K562 (cell line): ENCODE results near the gene SMG9. TPM values are rescaled to one million over a fixed set of nuclear protein-coding genes. Genes with fewer than 3 reads are reported as not detected.

Experiments used
- ATAC-seq: fragments of 200-7000 bp; cut with Tn5 transposase; 3 replicates; pipeline ENCODE4 v1.9.1; 2020; ENCODE audit warnings: moderate library complexity
- BruUV-seq: library from RNA; stranded (reverse); fragments of 400-500 nt; replicated peaks from 2 replicates; lab custom pipeline; 2021; lab: Mats Ljungman, UMichigan
- CTCF ChIA-PET: fragments of 300-600 bp; formaldehyde crosslinking; extraction: SDS; loops from one replicate; lab custom pipeline; 2021; ENCODE audit warnings: low intra/inter-chr PET ratio; lab: Yijun Ruan, JAX
- POLR2A ChIA-PET: fragments of 300-600, 350-650 bp; sonication (Branson Sonifier 250); formaldehyde crosslinking; extraction: SDS; loops from one replicate; lab custom pipeline; 2021; ENCODE audit warnings: antibody characterized with exemption, inconsistent platforms; lab: Yijun Ruan, JAX
- DNase-seq, 4 experiments: peaks; one replicate each; pipeline versions ENCODE4 v3.0.0 to v3.0.0-alpha.2; 2011 to 2018; ENCODE audit warnings: low spot score in 3 of 4, mixed read lengths in 3 of 4; ENCODE audit errors: extremely low read depth in 1 of 4
- FAIRE-seq: peaks from 2 replicates; lab custom pipeline; 2011; peaks lifted over from hg19 to GRCh38; lab: Jason Lieb, UNC
- H2AFZ ChIP-seq: 2 replicates; pipeline ENCODE4 v1.6.0; 2011; ENCODE audit warnings: low read depth, low read length, control low read depth, inconsistent platforms
- H3K27ac ChIP-seq: fragments of 200-600 bp; 3 replicates; pipeline ENCODE4 v1.8.0; 2011; ENCODE audit warnings: low read depth, mild to moderate bottlenecking, control low read depth, inconsistent platforms, low read length, moderate library complexity, mixed read lengths; ENCODE audit errors: extremely low read depth
- H3K27me3 ChIP-seq, 2 experiments: fragments of 300-600 bp in 1 of 2; 2 replicates in 1 of 2; 3 replicates in 1 of 2; pipeline versions ENCODE4 v1.6.0 to v1.8.0; 2011; ENCODE audit warnings: inconsistent platforms in 2 of 2, low read length in 2 of 2, mild to moderate bottlenecking in 1 of 2, mixed read lengths in 1 of 2, moderate library complexity in 1 of 2; ENCODE audit not compliant: control insufficient read depth in 2 of 2, insufficient read depth in 2 of 2
- H3K36me3 ChIP-seq: fragments of 300-600 bp; 3 replicates; pipeline ENCODE4 v1.8.0; 2011; ENCODE audit warnings: mild to moderate bottlenecking, low read length, inconsistent platforms; ENCODE audit not compliant: control insufficient read depth, insufficient read depth
- H3K4me1 ChIP-seq, 2 experiments: fragments of 200-600 bp in 1 of 2; replicated peaks in 1 of 2; 2 replicates in 1 of 2; 3 replicates in 1 of 2; pipeline versions ENCODE4 v1.5.1 to v1.8.0; 2011; ENCODE audit warnings: inconsistent platforms in 2 of 2, low read length in 2 of 2, mild to moderate bottlenecking in 1 of 2, mixed read lengths in 1 of 2, moderate library complexity in 1 of 2; ENCODE audit not compliant: control insufficient read depth in 2 of 2, insufficient read depth in 2 of 2
- H3K4me2 ChIP-seq: 2 replicates; pipeline ENCODE4 v1.6.1; 2011; ENCODE audit warnings: low read length, control low read depth, inconsistent platforms, mixed read lengths; ENCODE audit not compliant: insufficient read depth
- H3K4me3 ChIP-seq: fragments of 200-600 bp; sonication (generic), shearing (Covaris generic); 2 replicates; pipeline ENCODE4 v1.5.1; 2016; ENCODE audit warnings: control low read depth, inconsistent platforms
- H3K79me2 ChIP-seq: fragments of 200-600 bp; 3 replicates; pipeline ENCODE4 v1.8.0; 2011; ENCODE audit warnings: low read length, inconsistent platforms; ENCODE audit not compliant: control insufficient read depth, insufficient read depth
- H3K9ac ChIP-seq, 2 experiments: 2 replicates each; pipeline versions ENCODE4 v1.6.0 to v1.6.1; 2011; ENCODE audit warnings: low read depth in 2 of 2, low read length in 2 of 2, control low read depth in 1 of 2, inconsistent platforms in 1 of 2, mild to moderate bottlenecking in 1 of 2, mixed read lengths in 1 of 2; ENCODE audit not compliant: insufficient read depth in 1 of 2
- H3K9me1 ChIP-seq: one replicate; pipeline ENCODE4 v1.6.0; 2011; ENCODE audit warnings: inconsistent platforms, mild to moderate bottlenecking, low read length, moderate library complexity; ENCODE audit not compliant: control insufficient read depth, insufficient read depth
- H3K9me3 ChIP-seq: replicated peaks from 2 replicates; pipeline ENCODE4 v1.5.1; 2011; ENCODE audit warnings: low read depth, low read length, inconsistent platforms; ENCODE audit not compliant: control insufficient read depth, insufficient read depth
- H4K20me1 ChIP-seq: replicated peaks from 2 replicates; pipeline ENCODE4 v1.6.1; 2011; ENCODE audit warnings: low read length, inconsistent platforms, mixed read lengths; ENCODE audit not compliant: control insufficient read depth, insufficient read depth
- BCLAF1 ChIP-seq, 2 experiments: fragments of 450-650 bp in 1 of 2; IDR thresholded peaks; 2 replicates each; pipeline ENCODE4 v1.6.1; 2011 to 2017; ENCODE audit warnings: low read depth in 2 of 2, antibody characterized with exemption in 1 of 2, borderline replicate concordance in 1 of 2, low read length in 1 of 2, mild to moderate bottlenecking in 1 of 2, mixed read lengths in 1 of 2; ENCODE audit not compliant: control insufficient read depth in 1 of 2
- CHD1 ChIP-seq: fragments of 200-600 bp; sonication (generic); IDR thresholded peaks from one replicate; pipeline ENCODE4 v1.6.1; 2012; ENCODE audit warnings: mild to moderate bottlenecking, moderate library complexity, low read length, inconsistent platforms
- CREB1 ChIP-seq, 2 experiments: sonication (generic) in 1 of 2; formaldehyde crosslinking in 1 of 2; IDR thresholded peaks; 2 replicates each; pipeline versions ENCODE4 v1.6.1 to v1.8.0; 2012 to 2022; ENCODE audit warnings: inconsistent platforms in 1 of 2, mild to moderate bottlenecking in 1 of 2, missing genetic modification reagents in 1 of 2, moderate library complexity in 1 of 2
- ESRRA ChIP-seq: fragments of 450-650 bp; IDR thresholded peaks from 2 replicates; pipeline ENCODE4 v1.6.1; 2014; ENCODE audit warnings: low read depth, mild to moderate bottlenecking, moderate library complexity, borderline replicate concordance
- GABPB2 ChIP-seq: fragments of 250-450 bp; sonication (Bioruptor Pico); conservative IDR thresholded peaks from 2 replicates; pipeline ENCODE4 v1.5.1; 2021; ENCODE audit warnings: mild to moderate bottlenecking
- HDAC1 ChIP-seq, 2 experiments: fragments of 450-650 bp; IDR thresholded peaks; 2 replicates each; pipeline ENCODE4 v1.6.1; 2016 to 2017; ENCODE audit warnings: inconsistent platforms in 1 of 2, mild to moderate bottlenecking in 1 of 2, moderate library complexity in 1 of 2
- MCM3 ChIP-seq: fragments of 450-650 bp; IDR thresholded peaks from 2 replicates; pipeline ENCODE4 v1.6.1; 2016
- MIER1 ChIP-seq: fragments of 450-650 bp; IDR thresholded peaks from 2 replicates; pipeline ENCODE4 v1.6.1; 2016; ENCODE audit warnings: antibody characterized with exemption, mild to moderate bottlenecking, low read depth
- NR2F6 ChIP-seq: fragments of 450-650 bp; formaldehyde crosslinking; IDR thresholded peaks from 2 replicates; pipeline ENCODE4 v1.4.0; 2020; ENCODE audit warnings: mild to moderate bottlenecking
- TCF7L2 ChIP-seq: fragments of 150-350 bp; IDR thresholded peaks from 2 replicates; pipeline ENCODE4 v1.6.1; 2016; ENCODE audit warnings: low read depth, mild to moderate bottlenecking, low read length, moderate library complexity
- WGBS: fragments of 100-300 bp; shearing (Covaris generic); methylation state at CpG from one replicate; pipeline ENCODE4 v1.1.6; 2016; ENCODE audit warnings: low coverage, mixed read lengths; ENCODE audit not compliant: insufficient coverage; ENCODE audit errors: missing lambda C conversion rate; 5-methylcytosine and 5-hydroxymethylcytosine counted together
- in situ Hi-C: fragments of 300-500 bp; cut with MboI; formaldehyde crosslinking; loops from 4 replicates; pipeline ENCODE4 v1.15.0; 2018; ENCODE audit warnings: inconsistent platforms, mixed read lengths
- intact Hi-C: fragments of 100-400 bp; cut with micrococcal nuclease; formaldehyde crosslinking; loops from 2 replicates; pipeline ENCODE4 v1.14.2; 2022
- polyA plus RNA-seq, 8 experiments: library from polyadenylated mRNA; depleted of rRNA in 4 of 8; stranded (reverse) in 5 of 8; unstranded in 3 of 8; fragments of >200 nt; fragmentation: Nextera tagmentation in 2 of 8; fragmentation: Illumina TruSeq in 1 of 8; extraction: Ambion mirVana in 2 of 8; extraction: Trizol in 1 of 8; gene quantifications; 2 replicates each; pipeline versions ENCODE4 v1.2.1 to v1.2.3, GENCODE V29; 2011 to 2014; ENCODE audit warnings: inconsistent platforms in 1 of 8, missing spikeins in 1 of 8
- total RNA-seq, 7 experiments: library from RNA; depleted of rRNA in 6 of 7; stranded (reverse); fragments of >200 nt in 6 of 7; fragmentation: Illumina TruSeq in 2 of 7; extraction: Trizol in 2 of 7; gene quantifications; 2 replicates each; pipeline versions ENCODE4 v1.2.1 to v1.2.3, GENCODE V29; 2011 to 2021; ENCODE audit warnings: low replicate concordance in 1 of 7
- TF ChIP-seq, protein P1 (sequence below): sonication (generic); formaldehyde crosslinking; IDR thresholded peaks from 2 replicates; pipeline ENCODE4 v1.4.0; 2020; ENCODE audit warnings: mild to moderate bottlenecking, missing genetic modification reagents

The SMG9 gene
- total and polyA plus RNA-seq, 9 of the 15 experiments (the other 6 are each of a cell fraction or from before 2014, with no cell fraction given): 1.7 to 79.7 (median 40.2) TPM

DNA sequence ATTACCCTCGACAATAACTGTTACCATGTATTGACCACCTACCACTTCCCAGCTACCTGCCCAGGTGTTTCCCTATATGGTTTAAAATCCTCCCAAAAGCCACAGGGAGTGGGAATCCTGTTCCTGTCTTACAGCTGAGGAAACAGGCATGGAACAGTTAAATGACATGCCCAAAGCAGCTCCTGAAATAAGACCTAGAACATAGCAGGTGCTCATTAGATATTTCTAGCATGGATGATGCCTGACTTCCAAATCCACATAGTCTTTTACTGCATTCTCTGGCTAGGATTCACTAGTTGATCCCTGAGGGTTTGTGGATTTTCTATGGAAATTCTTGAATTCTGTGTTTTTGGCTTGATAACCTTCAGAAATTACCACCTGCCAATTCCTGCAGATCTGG is 13.1 kb upstream of the SMG9 start:
- Histone ChIP-seq H3K36me3 (peaks cover 61% of the 10 kb centered on the region), H3K9ac (0 out of 4 replicates have a peak overlapping the region, but pooled peaks of 1 of the 2 experiments have one; percentile 29), H4K20me1 (no peaks in the 10 kb centered on the region), H2AFZ (no peak overlapping the region), H3K27ac (no peak overlapping the region), H3K9me1 (peaks cover 4% of the 10 kb centered on the region), H3K79me2 (peaks cover 12% of the 10 kb centered on the region; the same call in 2 of the 3 replicates), H3K4me2 (no peak overlapping the region; the same call in 1 of the 2 replicates), H3K4me1 (peaks cover 28 to 40% of the 10 kb centered on the region in 2 experiments), H3K4me3 (no peak overlapping the region), H3K27me3 (no peaks in the 10 kb centered on the region), H3K9me3 (no peaks in the 10 kb centered on the region)
- no peak for DNase-seq
- BruUV-seq: no TSS peak
- ChIA-PET CTCF (no interaction called here), POLR2A (interaction anchor here (1.2 to 6.3 kb wide), 5 partner anchors 8 to 22 kb away, joined by 3 to 50 read pairs (median 3); partner anchors contain the start of gene SMG9)
- TF ChIP-seq TCF7L2: no peak
- TF ChIP-seq GABPB2 (CRISPR knock-in tag): no peak
- no peak for TF ChIP-seq CREB1 (IDR thresholded peaks at IDR 0.05)
- no peak for TF ChIP-seq CREB1 (CRISPR knock-in tag; IDR thresholded peaks at IDR 0.05)
- no peak for TF ChIP-seq MCM3
- TF ChIP-seq MIER1: no peak
- TF ChIP-seq, protein P1, sequence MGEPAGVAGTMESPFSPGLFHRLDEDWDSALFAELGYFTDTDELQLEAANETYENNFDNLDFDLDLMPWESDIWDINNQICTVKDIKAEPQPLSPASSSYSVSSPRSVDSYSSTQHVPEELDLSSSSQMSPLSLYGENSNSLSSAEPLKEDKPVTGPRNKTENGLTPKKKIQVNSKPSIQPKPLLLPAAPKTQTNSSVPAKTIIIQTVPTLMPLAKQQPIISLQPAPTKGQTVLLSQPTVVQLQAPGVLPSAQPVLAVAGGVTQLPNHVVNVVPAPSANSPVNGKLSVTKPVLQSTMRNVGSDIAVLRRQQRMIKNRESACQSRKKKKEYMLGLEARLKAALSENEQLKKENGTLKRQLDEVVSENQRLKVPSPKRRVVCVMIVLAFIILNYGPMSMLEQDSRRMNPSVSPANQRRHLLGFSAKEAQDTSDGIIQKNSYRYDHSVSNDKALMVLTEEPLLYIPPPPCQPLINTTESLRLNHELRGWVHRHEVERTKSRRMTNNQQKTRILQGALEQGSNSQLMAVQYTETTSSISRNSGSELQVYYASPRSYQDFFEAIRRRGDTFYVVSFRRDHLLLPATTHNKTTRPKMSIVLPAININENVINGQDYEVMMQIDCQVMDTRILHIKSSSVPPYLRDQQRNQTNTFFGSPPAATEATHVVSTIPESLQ (CRISPR knock-in tag): no peak
- no peak for TF ChIP-seq CHD1
- TF ChIP-seq HDAC1 (IDR thresholded peaks at IDR 0.05): no peak
- TF ChIP-seq BCLAF1 (IDR thresholded peaks at IDR 0.05; ENCODE audit: borderline replicate concordance in 1 of 2, control insufficient read depth in 1 of 2, low read depth in 2 of 2, low read length in 1 of 2): no peak
- no peak for TF ChIP-seq ESRRA
- TF ChIP-seq NR2F6 (CRISPR knock-in tag): no peak
- FAIRE-seq: no peak
- 47% methylated on average over 1 of the region's 1 CpG for WGBS
- no peak for ATAC-seq
- in situ Hi-C loops (no loop called here), intact Hi-C loops (no loop called here)
